GM12878 (cell line): Measurements from ENCODE around the gene LHFPL3. TPM values are rescaled to one million over a fixed set of nuclear protein-coding genes. Genes with fewer than 3 reads are reported as not detected.
A peak's percentile ranks its signal among the peaks of the same experiment; 100 is the strongest.

Source experiments
- ATAC-seq: fragments of 200-7000 bp; cut with Tn5 transposase; 3 replicates; pipeline ENCODE4 v1.9.1; 2020; ENCODE audit warnings: mild to moderate bottlenecking, moderate library complexity
- BruUV-seq: library from RNA; stranded (reverse); fragments of 400-500 nt; replicated peaks from 2 replicates; lab custom pipeline; 2021; lab: Mats Ljungman, UMichigan
- CTCF ChIA-PET: fragments of 300-600 bp; sonication (Branson Sonifier 250); formaldehyde crosslinking; extraction: SDS; loops from one replicate; lab custom pipeline; 2021; ENCODE audit warnings: inconsistent platforms; lab: Yijun Ruan, JAX
- POLR2A ChIA-PET: fragments of 350-600 bp; formaldehyde crosslinking; extraction: SDS; loops from one replicate; lab custom pipeline; 2021; ENCODE audit warnings: inconsistent platforms; lab: Charles Lee
- RAD21 ChIA-PET: fragments of 300-600 bp; sonication (Branson Sonifier 250); formaldehyde crosslinking; loops from one replicate; lab custom pipeline; 2023; ENCODE audit warnings: antibody characterized with exemption; ENCODE audit not compliant: unreplicated experiment; lab: Charles Lee
- SMC1A ChIA-PET: fragments of 300-600 bp; sonication (Branson Sonifier 250); formaldehyde crosslinking; loops from one replicate; lab custom pipeline; 2023; ENCODE audit not compliant: unreplicated experiment, uncharacterized antibody; lab: Charles Lee
- DNase-seq: peaks from one replicate; pipeline ENCODE4 v3.0.0-alpha.2; 2011; ENCODE audit warnings: low read depth, low spot score
- FAIRE-seq: peaks from 3 replicates; lab custom pipeline; 2011; peaks lifted over from hg19 to GRCh38; lab: Jason Lieb, UNC
- H2AFZ ChIP-seq: 2 replicates; pipeline ENCODE4 v1.6.0; 2011; ENCODE audit warnings: low read depth, low read length, control low read depth; ENCODE audit not compliant: control insufficient read depth
- H3K27ac ChIP-seq: 2 replicates; pipeline ENCODE4 v1.5.1; 2011; ENCODE audit warnings: control low read depth; ENCODE audit not compliant: control insufficient read depth, insufficient read depth
- H3K27me3 ChIP-seq, 2 experiments: replicated peaks in 1 of 2; 2 replicates each; pipeline versions ENCODE4 v1.6.0 to v1.6.1; 2011; ENCODE audit warnings: low read length in 1 of 2; ENCODE audit not compliant: control insufficient read depth in 2 of 2, insufficient read depth in 2 of 2
- H3K36me3 ChIP-seq, 2 experiments: 2 replicates each; pipeline ENCODE4 v1.5.1; 2011; ENCODE audit warnings: low read length in 1 of 2; ENCODE audit not compliant: control insufficient read depth in 2 of 2, insufficient read depth in 2 of 2
- H3K4me1 ChIP-seq: 2 replicates; pipeline ENCODE4 v1.6.1; 2011; ENCODE audit warnings: mild to moderate bottlenecking, low read length, moderate library complexity, mixed read lengths; ENCODE audit not compliant: control insufficient read depth, insufficient read depth
- H3K4me2 ChIP-seq: 2 replicates; pipeline ENCODE4 v1.6.0; 2011; ENCODE audit warnings: control low read depth; ENCODE audit not compliant: control insufficient read depth, insufficient read depth
- H3K4me3 ChIP-seq: fragments of 200-600 bp; sonication (generic); 2 replicates; pipeline ENCODE4 v1.5.1; 2016
- H3K79me2 ChIP-seq: 2 replicates; pipeline ENCODE4 v1.6.0; 2011; ENCODE audit warnings: low read length; ENCODE audit not compliant: control insufficient read depth, insufficient read depth
- H3K9ac ChIP-seq: 2 replicates; pipeline ENCODE4 v1.8.0; 2011; ENCODE audit warnings: low read length, control low read depth, mixed read lengths; ENCODE audit not compliant: control insufficient read depth, insufficient read depth
- H3K9me3 ChIP-seq: replicated peaks from 3 replicates; pipeline ENCODE4 v1.5.1; 2011; ENCODE audit warnings: mild to moderate bottlenecking, low read length; ENCODE audit not compliant: control insufficient read depth, insufficient read depth
- H4K20me1 ChIP-seq: 2 replicates; pipeline ENCODE4 v1.6.0; 2011; ENCODE audit not compliant: control insufficient read depth, insufficient read depth
- ATF7 ChIP-seq: fragments of 450-650 bp; IDR thresholded peaks from 2 replicates; pipeline ENCODE4 v1.6.1; 2016; ENCODE audit warnings: low read depth, mild to moderate bottlenecking
- BCL3 ChIP-seq: IDR thresholded peaks from 2 replicates; pipeline ENCODE4 v1.6.1; 2011; ENCODE audit warnings: borderline replicate concordance, low read depth, mild to moderate bottlenecking, moderate library complexity, low read length; ENCODE audit not compliant: insufficient read depth, poor library complexity, severe bottlenecking
- CEBPB ChIP-seq, 2 experiments: fragments of 150-350 bp in 1 of 2; IDR thresholded peaks; 2 replicates each; pipeline ENCODE4 v1.6.1; 2012 to 2014; ENCODE audit warnings: low read depth in 2 of 2, low read length in 2 of 2, borderline replicate concordance in 1 of 2, inconsistent platforms in 1 of 2
- NR2C1 ChIP-seq: fragments of 450-650 bp; IDR thresholded peaks from 2 replicates; pipeline ENCODE4 v1.6.1; 2017; ENCODE audit warnings: antibody characterized with exemption, mild to moderate bottlenecking, moderate library complexity
- SPI1 ChIP-seq: IDR thresholded peaks from 2 replicates; pipeline ENCODE4 v1.6.1; 2011; ENCODE audit warnings: low read depth, mild to moderate bottlenecking, low read length, moderate library complexity, borderline replicate concordance; ENCODE audit not compliant: insufficient read depth
- SREBF2 ChIP-seq: IDR thresholded peaks from 2 replicates; pipeline ENCODE4 v1.6.1; 2012; ENCODE audit warnings: mild to moderate bottlenecking, low read length
- ZNF24 ChIP-seq: fragments of 450-650 bp; IDR thresholded peaks from 2 replicates; pipeline ENCODE4 v1.6.1; 2017; ENCODE audit warnings: antibody characterized with exemption, mild to moderate bottlenecking
- ZNF384 ChIP-seq: IDR thresholded peaks from 2 replicates; pipeline ENCODE4 v1.6.1; 2012; ENCODE audit warnings: low read depth, mild to moderate bottlenecking, low read length, improper control_type of control experiment, borderline replicate concordance
- WGBS: methylation state at CpG from one replicate; pipeline ENCODE4 v1.1.6; 2016; ENCODE audit warnings: low lambda C conversion rate; ENCODE audit not compliant: insufficient replicate concordance, insufficient coverage; ENCODE audit errors: missing lambda C conversion rate; 5-methylcytosine and 5-hydroxymethylcytosine counted together
- in situ Hi-C: fragments of 300-500 bp; cut with MboI; formaldehyde crosslinking; loops from 9 replicates; pipeline ENCODE4 v1.14.3; 2018; ENCODE audit warnings: mixed read lengths
- intact Hi-C: fragments of 100-400 bp; cut with micrococcal nuclease; formaldehyde crosslinking; loops from one replicate; pipeline ENCODE4 v1.14.2; 2022; ENCODE audit not compliant: unreplicated experiment
- polyA plus RNA-seq, 11 experiments: library from polyadenylated mRNA; depleted of rRNA in 4 of 11; unstranded in 6 of 11; stranded (reverse) in 5 of 11; fragments of >200 nt; fragmentation: Nextera tagmentation in 4 of 11; fragmentation: Illumina TruSeq in 1 of 11; extraction: Ambion mirVana in 4 of 11; extraction: Trizol in 1 of 11; gene quantifications; 1 replicate in 1 of 11; 2 replicates in 10 of 11; pipeline versions ENCODE4 v1.2.1 to v1.2.3, GENCODE V29; 2011 to 2016; ENCODE audit warnings: inconsistent platforms in 2 of 11, missing spikeins in 2 of 11, low read depth in 1 of 11
- total RNA-seq, 4 experiments: library from RNA; depleted of rRNA in 3 of 4; stranded (reverse); fragments of >200 nt in 3 of 4; fragmentation: Illumina TruSeq in 1 of 4; extraction: Trizol in 1 of 4; gene quantifications; 2 replicates each; pipeline versions ENCODE4 v1.2.1 to v1.2.3, GENCODE V29; 2013 to 2021
- TF ChIP-seq, protein P1 (sequence below): IDR thresholded peaks from 2 replicates; pipeline ENCODE4 v1.6.1; 2012; ENCODE audit warnings: low read length, inconsistent platforms
- TF ChIP-seq, protein P2 (sequence below): fragments of 450-650 bp; IDR thresholded peaks from 2 replicates; pipeline ENCODE4 v1.6.1; 2016; ENCODE audit warnings: mild to moderate bottlenecking
- TF ChIP-seq, protein P3 (sequence below): IDR thresholded peaks from 2 replicates; pipeline ENCODE4 v1.6.1; 2011; ENCODE audit warnings: mild to moderate bottlenecking, low read depth, low read length, moderate library complexity; ENCODE audit not compliant: insufficient replicate concordance

LHFPL3 gene
- total and polyA plus RNA-seq, 10 of the 15 experiments (the other 5 are each of a cell fraction or from before 2014, with no cell fraction given) = 0.09 TPM; not detected in 9

DNA sequence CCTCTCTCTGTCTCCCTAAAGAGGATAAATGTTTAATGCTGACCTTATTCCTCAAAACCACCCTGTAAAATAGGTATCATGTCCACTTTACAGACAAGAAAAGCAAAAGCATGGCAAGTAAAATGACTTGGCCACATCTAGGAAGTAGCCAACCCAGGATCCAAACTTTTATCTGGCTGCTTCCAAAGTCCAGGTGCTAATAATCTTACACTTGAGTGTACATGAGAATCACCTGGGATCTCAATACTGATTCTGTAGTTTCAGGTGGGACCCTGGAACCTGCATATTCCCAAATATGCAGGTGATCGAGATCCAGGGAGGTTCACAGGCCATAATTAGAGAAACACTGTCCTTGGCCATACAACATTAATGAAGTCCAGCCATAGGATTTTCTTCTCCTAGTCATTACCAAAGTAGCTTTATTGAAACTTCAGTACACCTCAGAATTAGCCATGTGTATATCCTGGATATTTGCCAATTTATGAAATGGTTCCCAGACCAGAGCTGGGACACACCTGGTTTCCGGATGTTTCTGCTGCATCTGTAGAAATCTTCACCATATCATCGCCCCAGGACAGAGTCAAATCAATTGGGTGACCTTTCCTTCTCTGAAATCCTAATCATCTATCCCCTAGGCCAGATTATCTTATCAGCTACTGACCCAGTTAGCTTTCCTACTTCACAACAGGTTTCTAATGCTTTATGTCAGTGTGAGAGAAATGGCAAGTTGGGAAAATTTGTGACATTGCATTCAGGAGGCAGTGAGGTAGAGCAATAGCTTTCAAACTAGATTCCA lies 566.5 kb downstream of the LHFPL3 start (continued):
- TF ChIP-seq, protein P1, sequence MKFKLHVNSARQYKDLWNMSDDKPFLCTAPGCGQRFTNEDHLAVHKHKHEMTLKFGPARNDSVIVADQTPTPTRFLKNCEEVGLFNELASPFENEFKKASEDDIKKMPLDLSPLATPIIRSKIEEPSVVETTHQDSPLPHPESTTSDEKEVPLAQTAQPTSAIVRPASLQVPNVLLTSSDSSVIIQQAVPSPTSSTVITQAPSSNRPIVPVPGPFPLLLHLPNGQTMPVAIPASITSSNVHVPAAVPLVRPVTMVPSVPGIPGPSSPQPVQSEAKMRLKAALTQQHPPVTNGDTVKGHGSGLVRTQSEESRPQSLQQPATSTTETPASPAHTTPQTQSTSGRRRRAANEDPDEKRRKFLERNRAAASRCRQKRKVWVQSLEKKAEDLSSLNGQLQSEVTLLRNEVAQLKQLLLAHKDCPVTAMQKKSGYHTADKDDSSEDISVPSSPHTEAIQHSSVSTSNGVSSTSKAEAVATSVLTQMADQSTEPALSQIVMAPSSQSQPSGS = peak; percentile 68
- TF ChIP-seq NR2C1 = no peak
- no peak for TF ChIP-seq SREBF2

DNA sequence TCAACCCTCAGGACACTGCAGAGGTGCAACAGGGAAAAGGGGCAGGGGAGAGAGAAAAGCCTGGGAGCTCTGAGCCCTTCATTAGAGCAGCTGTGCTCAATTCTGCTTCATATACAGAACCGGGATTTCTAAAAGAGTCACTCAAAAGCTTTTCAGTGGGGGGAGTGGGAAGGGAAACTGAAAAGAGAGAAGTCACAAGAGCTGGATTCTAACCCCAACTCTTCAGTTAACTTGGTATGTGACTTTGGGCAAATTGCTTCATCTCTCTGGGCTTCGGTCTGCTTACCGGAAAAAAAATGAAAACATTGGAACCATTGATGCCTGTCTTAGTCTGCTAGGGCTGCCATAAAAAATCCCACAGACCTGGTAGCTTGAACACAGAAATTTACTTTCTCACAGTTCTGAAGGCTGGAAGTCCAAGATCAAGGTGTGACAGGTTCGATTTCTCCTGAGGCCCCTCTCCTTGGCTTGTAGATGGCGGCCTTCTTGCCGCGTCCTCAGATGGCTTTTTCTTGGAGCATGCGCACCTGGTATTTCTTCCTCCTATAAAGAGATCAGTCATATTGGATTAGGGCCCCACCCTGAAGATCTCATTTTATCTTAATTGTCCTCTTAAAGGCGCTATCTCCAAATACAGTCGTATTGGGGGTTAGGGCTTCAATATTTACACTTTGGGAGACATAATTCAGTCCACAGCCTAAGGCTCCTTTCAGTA lies 567.3 kb downstream of the LHFPL3 start:
- 63% methylated on average over 10 of the region's 10 CpGs for WGBS
- Histone ChIP-seq H3K4me3 (peak overlapping the region; percentile 69), H3K4me2 (peak overlapping the region; percentile 96), H3K79me2 (no peaks in the 10 kb centered on the region), H3K9ac (peak overlapping the region; percentile 71), H2AFZ (peak overlapping the region; percentile 59), H3K4me1 (peaks cover 69% of the 10 kb centered on the region), H4K20me1 (no peaks in the 10 kb centered on the region), H3K9me3 (no peaks in the 10 kb centered on the region), H3K36me3 (no peaks in the 10 kb centered on the region), H3K27ac (peak overlapping the region; percentile 97), H3K27me3 (no peaks in the 10 kb centered on the region)
- in situ Hi-C loops = no loop called here
- ATAC-seq = peak; percentile 55
- ChIA-PET SMC1A (interaction anchor here (0.7 to 12.8 kb wide), 20 partner anchors 9 to 913 kb away, joined by 3 to 236 read pairs (median 4); no protein-coding TSS in a partner anchor), POLR2A (interaction anchor here (0.5 to 3.0 kb wide), 8 partner anchors 9 to 455 kb away, joined by 3 to 25 read pairs (median 4); no protein-coding TSS in a partner anchor), CTCF (interaction anchor here (0.7 to 22.2 kb wide), 8 partner anchors 11 to 203 kb away, joined by 3 to 581 read pairs (median 4); no protein-coding TSS in a partner anchor), RAD21 (interaction anchor here (0.9 to 10.7 kb wide), 14 partner anchors 10 to 687 kb away, joined by 3 to 147 read pairs (median 4); partner anchors contain the start of gene RINT1)
- TSS peak; percentile 95 for BruUV-seq
- intact Hi-C loops = loop anchor here (2.0 kb wide), 1 partner anchor 117 kb away; no protein-coding TSS in a partner anchor
- FAIRE-seq = peak; percentile 66
- DNase-seq = peak; percentile 83
- TF ChIP-seq ZNF24 = peak; percentile 67
- peak in 1 of 2 experiments; percentile 60; a peak in 1 of 4 replicates for TF ChIP-seq CEBPB (IDR thresholded peaks at IDR 0.05; ENCODE audit: borderline replicate concordance in 1 of 2, low read depth in 2 of 2, low read length in 2 of 2)
- TF ChIP-seq, protein P2, sequence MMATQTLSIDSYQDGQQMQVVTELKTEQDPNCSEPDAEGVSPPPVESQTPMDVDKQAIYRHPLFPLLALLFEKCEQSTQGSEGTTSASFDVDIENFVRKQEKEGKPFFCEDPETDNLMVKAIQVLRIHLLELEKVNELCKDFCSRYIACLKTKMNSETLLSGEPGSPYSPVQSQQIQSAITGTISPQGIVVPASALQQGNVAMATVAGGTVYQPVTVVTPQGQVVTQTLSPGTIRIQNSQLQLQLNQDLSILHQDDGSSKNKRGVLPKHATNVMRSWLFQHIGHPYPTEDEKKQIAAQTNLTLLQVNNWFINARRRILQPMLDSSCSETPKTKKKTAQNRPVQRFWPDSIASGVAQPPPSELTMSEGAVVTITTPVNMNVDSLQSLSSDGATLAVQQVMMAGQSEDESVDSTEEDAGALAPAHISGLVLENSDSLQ = peak; percentile 85
- TF ChIP-seq, protein P1 = peak; percentile 3; the same call in 1 of the 2 replicates
- TF ChIP-seq SPI1 = peak; percentile 69
- TF ChIP-seq BCL3 = peak; percentile 19
- no peak for TF ChIP-seq ATF7
- peak; percentile 53; the same call in 1 of the 2 replicates for TF ChIP-seq ZNF384
- TF ChIP-seq, protein P3, sequence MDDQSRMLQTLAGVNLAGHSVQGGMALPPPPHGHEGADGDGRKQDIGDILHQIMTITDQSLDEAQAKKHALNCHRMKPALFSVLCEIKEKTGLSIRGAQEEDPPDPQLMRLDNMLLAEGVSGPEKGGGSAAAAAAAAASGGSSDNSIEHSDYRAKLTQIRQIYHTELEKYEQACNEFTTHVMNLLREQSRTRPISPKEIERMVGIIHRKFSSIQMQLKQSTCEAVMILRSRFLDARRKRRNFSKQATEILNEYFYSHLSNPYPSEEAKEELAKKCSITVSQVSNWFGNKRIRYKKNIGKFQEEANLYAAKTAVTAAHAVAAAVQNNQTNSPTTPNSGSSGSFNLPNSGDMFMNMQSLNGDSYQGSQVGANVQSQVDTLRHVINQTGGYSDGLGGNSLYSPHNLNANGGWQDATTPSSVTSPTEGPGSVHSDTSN = peak; percentile 43
